Endothelial cell of umbilical vein (primary cell): Measurements from ENCODE around the gene HNRNPM.

ENCODE experiments used
- EZH2 ChIP-seq: IDR thresholded peaks from 2 replicates; pipeline ENCODE4 v1.6.1; 2012; ENCODE audit warnings: borderline replicate concordance, low read depth, mild to moderate bottlenecking, moderate library complexity, low read length, inconsistent platforms; ENCODE audit not compliant: severe bottlenecking
- GATA2 ChIP-seq: IDR thresholded peaks from 2 replicates; pipeline ENCODE4 v1.7.0; 2011; ENCODE audit warnings: low read depth, mild to moderate bottlenecking, moderate library complexity, mixed read lengths, low read length; ENCODE audit not compliant: insufficient read length, insufficient read depth
- POLR2A ChIP-seq: IDR thresholded peaks from 2 replicates; pipeline ENCODE4 v1.6.1; 2012; ENCODE audit warnings: low read depth, mild to moderate bottlenecking, control low read depth, low read length
- POLR2AphosphoS5 ChIP-seq: IDR thresholded peaks from 2 replicates; pipeline ENCODE4 v1.6.1; 2012; ENCODE audit warnings: low read depth, mild to moderate bottlenecking, control low read depth, low read length, moderate library complexity; ENCODE audit not compliant: insufficient read depth
- TF ChIP-seq, protein P1 (sequence below), 2 donors: IDR thresholded peaks; 1 replicate in 1 of 2; 2 replicates in 1 of 2; pipeline ENCODE4 v1.5.1; 2011; ENCODE audit warnings: low read length in 2 of 2, mild to moderate bottlenecking in 2 of 2, moderate library complexity in 2 of 2, control low read depth in 1 of 2, inconsistent platforms in 1 of 2, low read depth in 1 of 2; ENCODE audit not compliant: insufficient read depth in 1 of 2; ENCODE audit errors: extremely low read depth in 1 of 2

DNA sequence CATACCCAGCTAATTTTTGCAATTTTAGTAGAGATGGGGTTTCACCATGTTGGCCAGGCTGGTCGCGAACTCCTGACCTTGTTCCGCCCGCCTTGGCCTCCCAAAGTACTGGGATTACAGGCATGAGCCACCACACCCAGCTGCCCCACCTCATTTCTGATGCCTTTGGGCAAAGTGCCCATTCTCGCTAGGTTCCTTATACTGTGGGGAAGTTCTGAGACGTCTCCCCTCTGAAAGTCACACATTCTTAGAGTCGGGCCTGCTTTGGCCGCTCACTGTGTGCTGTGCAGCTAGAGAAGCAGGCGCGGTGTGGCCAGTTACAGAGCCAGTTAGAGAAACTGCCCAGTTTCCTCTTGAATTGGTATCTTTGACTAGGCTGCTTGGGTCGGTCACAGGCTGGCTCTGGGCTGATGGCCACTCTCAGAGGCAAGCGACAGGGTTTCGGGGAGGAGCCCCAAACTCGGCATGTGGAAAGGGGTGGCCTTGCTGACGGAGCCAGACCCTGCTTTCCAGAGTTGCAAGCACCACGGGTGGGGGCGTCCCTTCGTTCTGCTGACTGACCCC is 39.6 kb downstream of the HNRNPM start:
- TF ChIP-seq POLR2A (no peak), GATA2 (no peak), EZH2 (no peak), POLR2AphosphoS5 (no peak)
- TF ChIP-seq, protein P1, sequence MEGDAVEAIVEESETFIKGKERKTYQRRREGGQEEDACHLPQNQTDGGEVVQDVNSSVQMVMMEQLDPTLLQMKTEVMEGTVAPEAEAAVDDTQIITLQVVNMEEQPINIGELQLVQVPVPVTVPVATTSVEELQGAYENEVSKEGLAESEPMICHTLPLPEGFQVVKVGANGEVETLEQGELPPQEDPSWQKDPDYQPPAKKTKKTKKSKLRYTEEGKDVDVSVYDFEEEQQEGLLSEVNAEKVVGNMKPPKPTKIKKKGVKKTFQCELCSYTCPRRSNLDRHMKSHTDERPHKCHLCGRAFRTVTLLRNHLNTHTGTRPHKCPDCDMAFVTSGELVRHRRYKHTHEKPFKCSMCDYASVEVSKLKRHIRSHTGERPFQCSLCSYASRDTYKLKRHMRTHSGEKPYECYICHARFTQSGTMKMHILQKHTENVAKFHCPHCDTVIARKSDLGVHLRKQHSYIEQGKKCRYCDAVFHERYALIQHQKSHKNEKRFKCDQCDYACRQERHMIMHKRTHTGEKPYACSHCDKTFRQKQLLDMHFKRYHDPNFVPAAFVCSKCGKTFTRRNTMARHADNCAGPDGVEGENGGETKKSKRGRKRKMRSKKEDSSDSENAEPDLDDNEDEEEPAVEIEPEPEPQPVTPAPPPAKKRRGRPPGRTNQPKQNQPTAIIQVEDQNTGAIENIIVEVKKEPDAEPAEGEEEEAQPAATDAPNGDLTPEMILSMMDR (IDR thresholded peaks at IDR 0.05; ENCODE audit: extremely low read depth in 1 of 2, insufficient read depth in 1 of 2, low read depth in 1 of 2, low read length in 2 of 2), result no peak
